GM12865 (cell line): ENCODE measurements around the gene STXBP1.

Experiments used
- DNase-seq: peaks from one replicate; pipeline ENCODE4 v3.0.0; 2010; ENCODE audit warnings: low read depth
- H3K4me3 ChIP-seq: 2 replicates; pipeline ENCODE4 v1.5.1; 2011; ENCODE audit warnings: mild to moderate bottlenecking, low read depth, low read length, control low read depth
- CTCF ChIP-seq: IDR thresholded peaks from 2 replicates; pipeline ENCODE4 v1.5.1; 2011; ENCODE audit warnings: low read length, control low read depth, low read depth, inconsistent platforms; ENCODE audit not compliant: insufficient read depth; ENCODE audit errors: missing control alignments

Gene STXBP1

DNA sequence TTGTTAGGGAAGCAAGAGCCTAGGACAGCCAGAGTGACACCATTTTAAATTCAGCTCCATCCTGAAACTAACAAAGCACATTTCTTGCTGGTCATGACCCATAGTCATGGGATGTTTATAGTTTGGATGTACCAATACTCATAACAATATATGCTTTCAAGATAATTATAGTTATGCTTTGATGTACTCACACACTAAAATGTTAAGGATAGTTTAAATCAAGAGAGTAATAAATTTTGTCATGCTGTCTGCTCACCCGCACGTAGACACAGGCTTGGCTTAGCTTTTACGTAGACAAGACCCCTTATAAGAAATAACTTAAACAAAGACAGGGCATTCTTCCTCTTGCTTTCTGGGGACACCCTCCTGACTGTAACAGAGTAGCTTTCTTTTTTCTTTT, 8.9 kb upstream of the STXBP1 start:
- DNase-seq = no peak
- H3K4me3 ChIP-seq = no peak overlapping the region
- no peak for TF ChIP-seq CTCF

DNA sequence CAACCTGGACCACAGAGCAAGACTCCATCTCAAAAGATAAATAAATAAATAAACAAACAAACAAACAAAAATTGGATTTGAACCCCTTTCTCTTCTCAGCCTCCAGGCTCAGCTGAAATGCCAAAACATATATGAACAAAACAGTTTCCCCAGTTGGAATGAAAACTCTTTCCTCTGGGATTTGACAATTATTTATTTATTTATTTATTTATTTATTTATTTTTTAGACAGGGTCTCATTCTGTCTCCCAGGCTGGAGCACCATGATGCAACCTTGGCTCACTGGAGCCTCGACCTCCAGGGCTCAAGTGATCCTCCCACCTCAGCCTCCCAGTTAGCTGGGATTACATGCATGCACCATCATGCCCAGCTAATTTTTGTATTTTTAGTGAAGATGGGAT, 6.0 kb upstream of the STXBP1 start:
- DNase-seq = no peak
- H3K4me3 ChIP-seq = no peak overlapping the region
- no peak for TF ChIP-seq CTCF

GRCh38 chr9:127608104-127608966, 3.7 kb upstream of the STXBP1 start:
- peak; percentile 66 for DNase-seq
- TF ChIP-seq CTCF = no peak
- no peak overlapping the region for H3K4me3 ChIP-seq

- peak; percentile 4 for DNase-seq
- no peak for TF ChIP-seq CTCF
- H3K4me3 ChIP-seq = peak overlapping the region; percentile 73
Observed at GRCh38 chr9:127611603-127611898, 526 bp upstream of the STXBP1 start.

GRCh38 chr9:127612939-127613582, 984 bp downstream of the STXBP1 start:
- no peak for TF ChIP-seq CTCF
- no peak for DNase-seq
- no peak overlapping the region for H3K4me3 ChIP-seq

DNA sequence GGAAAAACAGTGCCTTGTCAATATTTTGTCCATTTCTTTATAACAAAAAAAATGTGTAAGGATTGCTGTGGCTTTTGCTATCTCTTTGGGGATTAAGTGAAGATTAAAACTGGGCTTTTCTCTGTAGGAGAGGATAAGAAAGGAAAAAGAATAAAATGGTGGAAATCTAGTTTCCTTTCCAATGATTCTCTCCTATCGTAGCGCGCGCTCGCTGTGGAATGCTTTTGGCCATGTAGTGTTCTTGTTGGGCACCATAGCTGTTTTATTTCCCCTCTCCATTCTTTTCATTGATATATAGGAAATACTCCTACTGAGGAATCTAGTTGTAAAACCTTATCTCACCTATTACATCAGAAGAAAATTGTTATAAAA, 1.5 kb downstream of the STXBP1 start:
- TF ChIP-seq CTCF = no peak
- H3K4me3 ChIP-seq = no peak overlapping the region
- DNase-seq = no peak
